NCI-H1092 treated with DMSO at 0.1 percent for 48 hours (cell line): ENCODE data around the gene C1QTNF8.

Experiments
- DNase-seq: peaks from one replicate; lab custom pipeline; 2025; lab: John Stamatoyannopoulos, UW

C1QTNF8 gene

GRCh38 chr16:1108299-1109252 lies 12.5 kb upstream of the C1QTNF8 start:
- peak; percentile 82 for DNase-seq

- no peak for DNase-seq
Observed at GRCh38 chr16:1107731-1108130, 11.7 kb upstream of the C1QTNF8 start.

GRCh38 chr16:1107141-1107540 lies 11.1 kb upstream of the C1QTNF8 start:
- no peak for DNase-seq

- no peak for DNase-seq
Observed at GRCh38 chr16:1106659-1107058, 10.6 kb upstream of the C1QTNF8 start.

GRCh38 chr16:1105888-1106620 lies 10.0 kb upstream of the C1QTNF8 start:
- DNase-seq: peak; percentile 40

- DNase-seq: no peak
Observed at GRCh38 chr16:1103636-1103980, 7.6 kb upstream of the C1QTNF8 start.

GRCh38 chr16:1102921-1103635 lies 7.0 kb upstream of the C1QTNF8 start:
- DNase-seq: no peak

GRCh38 chr16:1102333-1102700 lies 6.3 kb upstream of the C1QTNF8 start:
- DNase-seq: no peak

GRCh38 chr16:1101573-1102332 lies 5.7 kb upstream of the C1QTNF8 start:
- DNase-seq: no peak

GRCh38 chr16:1101133-1101532 lies 5.1 kb upstream of the C1QTNF8 start:
- no peak for DNase-seq

- no peak for DNase-seq
Observed at GRCh38 chr16:1100084-1100800, 4.2 kb upstream of the C1QTNF8 start.

GRCh38 chr16:1099189-1100083 lies 3.4 kb upstream of the C1QTNF8 start:
- DNase-seq: no peak

- DNase-seq: no peak
Observed at GRCh38 chr16:1098266-1098991, 2.4 kb upstream of the C1QTNF8 start.

- DNase-seq: no peak
Observed at GRCh38 chr16:1097800-1098199, 1.8 kb upstream of the C1QTNF8 start.

GRCh38 chr16:1097156-1097555 lies 1.1 kb upstream of the C1QTNF8 start:
- no peak for DNase-seq

GRCh38 chr16:1095450-1096168 lies 435 bp downstream of the C1QTNF8 start:
- DNase-seq: no peak

GRCh38 chr16:1094601-1095449 lies 1.2 kb downstream of the C1QTNF8 start:
- no peak for DNase-seq

GRCh38 chr16:1094124-1094479 lies 1.9 kb downstream of the C1QTNF8 start:
- DNase-seq: no peak
